ACC112 (cell line): ENCODE results near the gene ZNG1F.
"Not testable (repeated sequence)": the region's sequence is repeated elsewhere in the genome, so short reads cannot be mapped to it uniquely, and the experiment has no call there.

Experiments used
- H2AFZ ChIP-seq: fragments of 200-600 bp; sonication (generic); one replicate; pipeline ENCODE4 v1.6.0; 2017; ENCODE audit warnings: antibody characterized with exemption, low read length; ENCODE audit not compliant: unreplicated experiment
- H3K27ac ChIP-seq: fragments of 200-600 bp; sonication (generic); 2 replicates; pipeline ENCODE4 v1.5.1; 2014; ENCODE audit warnings: low read depth, mild to moderate bottlenecking, antibody characterized with exemption, low read length, moderate library complexity
- H3K27me3 ChIP-seq: fragments of 200-600 bp; sonication (generic); 2 replicates; pipeline ENCODE4 v1.6.1; 2014; ENCODE audit warnings: mild to moderate bottlenecking, antibody characterized with exemption, low read length, moderate library complexity, mixed read lengths; ENCODE audit not compliant: insufficient read depth
- H3K36me3 ChIP-seq: fragments of 200-600 bp; sonication (generic); 2 replicates; pipeline ENCODE4 v1.6.1; 2016; ENCODE audit warnings: mild to moderate bottlenecking, antibody characterized with exemption, low read length, moderate library complexity, mixed read lengths; ENCODE audit not compliant: insufficient read depth
- H3K4me1 ChIP-seq: fragments of 200-600 bp; sonication (generic); one replicate; pipeline ENCODE4 v1.6.1; 2016; ENCODE audit warnings: low read length, mixed read lengths; ENCODE audit not compliant: insufficient read depth, unreplicated experiment, control insufficient read depth
- H3K4me3 ChIP-seq: fragments of 200-600 bp; sonication (generic); 2 replicates; pipeline ENCODE4 v1.5.1; 2014; ENCODE audit warnings: mild to moderate bottlenecking, low read depth, low read length
- H3K79me2 ChIP-seq: fragments of 200-600 bp; sonication (generic); one replicate; pipeline ENCODE4 v1.6.0; 2016; ENCODE audit warnings: low read length; ENCODE audit not compliant: control insufficient read depth, unreplicated experiment, insufficient read depth

The ZNG1F gene

GRCh38 chr9:41174994-41175393 lies 14.1 kb downstream of the ZNG1F start:
- H3K4me1 ChIP-seq, H3K79me2 ChIP-seq, H3K27ac ChIP-seq, H3K27me3 ChIP-seq, H2AFZ ChIP-seq, H3K4me3 ChIP-seq, H3K36me3 ChIP-seq: not testable (repeated sequence)

GRCh38 chr9:41150116-41150515 lies 39.0 kb downstream of the ZNG1F start:
- not testable (repeated sequence) for H3K79me2 ChIP-seq, H3K4me1 ChIP-seq, H3K27ac ChIP-seq, H3K4me3 ChIP-seq, H3K36me3 ChIP-seq, H2AFZ ChIP-seq, H3K27me3 ChIP-seq

- H3K4me3 ChIP-seq, H3K4me1 ChIP-seq, H3K36me3 ChIP-seq, H3K27me3 ChIP-seq, H2AFZ ChIP-seq, H3K27ac ChIP-seq, H3K79me2 ChIP-seq: not testable (repeated sequence)
Observed at GRCh38 chr9:41141878-41142277, 47.2 kb downstream of the ZNG1F start.

- H3K79me2 ChIP-seq, H3K4me3 ChIP-seq, H3K4me1 ChIP-seq, H3K27me3 ChIP-seq, H2AFZ ChIP-seq, H3K36me3 ChIP-seq, H3K27ac ChIP-seq: not testable (repeated sequence)
Observed at GRCh38 chr9:41128581-41128980, 60.5 kb downstream of the ZNG1F start, which contains the start of gene FOXD4L6. FOXD4L6 (minus strand) TSS chr9:41128681; CDS start chr9:41128383, 298 bp downstream.

- not testable (repeated sequence) for H3K27me3 ChIP-seq, H3K4me1 ChIP-seq, H3K79me2 ChIP-seq, H3K4me3 ChIP-seq, H2AFZ ChIP-seq, H3K36me3 ChIP-seq, H3K27ac ChIP-seq
Observed at GRCh38 chr9:41126746-41127446, 62.2 kb downstream of the ZNG1F start.

- H3K79me2 ChIP-seq, H3K27me3 ChIP-seq, H2AFZ ChIP-seq, H3K4me3 ChIP-seq, H3K4me1 ChIP-seq, H3K36me3 ChIP-seq, H3K27ac ChIP-seq: not testable (repeated sequence)
Observed at GRCh38 chr9:41125936-41126335, 63.2 kb downstream of the ZNG1F start.

GRCh38 chr9:41125109-41125658 lies 63.9 kb downstream of the ZNG1F start:
- H3K36me3 ChIP-seq, H3K27me3 ChIP-seq, H3K4me1 ChIP-seq, H3K79me2 ChIP-seq, H3K4me3 ChIP-seq, H2AFZ ChIP-seq, H3K27ac ChIP-seq: not testable (repeated sequence)

- H3K27ac ChIP-seq, H3K79me2 ChIP-seq, H2AFZ ChIP-seq: not testable (repeated sequence)
Observed at GRCh38 chr9:41124250-41125108, 64.6 kb downstream of the ZNG1F start.

GRCh38 chr9:41123812-41124211 lies 65.3 kb downstream of the ZNG1F start:
- not testable (repeated sequence) for H3K27ac ChIP-seq, H3K36me3 ChIP-seq, H3K27me3 ChIP-seq, H3K4me1 ChIP-seq, H3K79me2 ChIP-seq, H2AFZ ChIP-seq, H3K4me3 ChIP-seq

More at GRCh38 chr9:41124250-41125108, 64.6 kb downstream of the ZNG1F start:
- H3K27me3 ChIP-seq, H3K36me3 ChIP-seq, H3K4me3 ChIP-seq, H3K4me1 ChIP-seq: not testable (repeated sequence)

- not testable (repeated sequence) for H3K36me3 ChIP-seq, H3K79me2 ChIP-seq, H3K4me1 ChIP-seq, H3K27me3 ChIP-seq, H2AFZ ChIP-seq, H3K27ac ChIP-seq, H3K4me3 ChIP-seq
Observed at GRCh38 chr9:41123396-41123795, 65.7 kb downstream of the ZNG1F start.

- not testable (repeated sequence) for H2AFZ ChIP-seq, H3K4me3 ChIP-seq, H3K4me1 ChIP-seq, H3K27ac ChIP-seq, H3K36me3 ChIP-seq, H3K27me3 ChIP-seq, H3K79me2 ChIP-seq
Observed at GRCh38 chr9:41120696-41121095, 68.4 kb downstream of the ZNG1F start.
